Keratinocyte (primary cell): ENCODE results near the gene OXNAD1.
A peak's percentile ranks its signal among the peaks of the same experiment; 100 is the strongest.

ENCODE experiments used
- CTCF ChIP-seq, 3 experiments: IDR thresholded peaks in 1 of 3; conservative IDR thresholded peaks in 1 of 3; optimal IDR thresholded peaks in 1 of 3; 2 replicates in 2 of 3; 3 replicates in 1 of 3; pipeline versions ENCODE3 to v1.5.1; 2011; ENCODE audit warnings: low read length in 3 of 3, mild to moderate bottlenecking in 3 of 3, moderate library complexity in 2 of 3, control low read depth in 1 of 3, inconsistent platforms in 1 of 3; ENCODE audit not compliant: insufficient read depth in 2 of 3; ENCODE audit errors: extremely low read depth in 1 of 3
- EZH2 ChIP-seq: IDR thresholded peaks from one replicate; pipeline ENCODE4 v1.6.1; 2012; ENCODE audit warnings: inconsistent platforms, mild to moderate bottlenecking, low read length, moderate library complexity

GRCh38 chr3:16247282-16248061 is 17.5 kb upstream of the OXNAD1 start:
- TF ChIP-seq CTCF (optimal IDR thresholded peaks at IDR 0.05 in 1 of 3, IDR thresholded peaks at IDR 0.05 in 1 of 3, conservative IDR thresholded peaks at IDR 0.05 in 1 of 3; ENCODE audit: extremely low read depth in 1 of 3, insufficient read depth in 2 of 3, low read length in 3 of 3) (peak; percentile 88 to 95 (median 91)), EZH2 (peak; percentile 19)
